HepG2 (cell line): ENCODE results near the gene JADE2. TPM values are rescaled to one million over a fixed set of nuclear protein-coding genes. Genes with fewer than 3 reads are reported as not detected.

ENCODE experiments used
- ATAC-seq: fragments of 200-7000 bp; cut with Tn5 transposase; 3 replicates; pipeline ENCODE4 v1.9.1; 2020; ENCODE audit warnings: mild to moderate bottlenecking, moderate library complexity
- BruUV-seq: library from RNA; stranded (reverse); fragments of 400-500 nt; replicated peaks from 2 replicates; lab custom pipeline; 2021; lab: Mats Ljungman, UMichigan
- CTCF ChIA-PET: fragments of 300-600 bp; formaldehyde crosslinking; extraction: SDS; loops from one replicate; lab custom pipeline; 2021; ENCODE audit warnings: low total read pairs, inconsistent platforms, low intra/inter-chr PET ratio; lab: Yijun Ruan, JAX
- POLR2A ChIA-PET: fragments of 350-600 bp; sonication (Branson Sonifier 250); formaldehyde crosslinking; loops from one replicate; lab custom pipeline; 2020; ENCODE audit warnings: antibody characterized with exemption, inconsistent platforms; lab: Yijun Ruan, JAX
- DNase-seq: peaks from one replicate; pipeline ENCODE4 v3.0.0-alpha.2; 2015; ENCODE audit warnings: low spot score
- FAIRE-seq: peaks from 3 replicates; lab custom pipeline; 2011; peaks lifted over from hg19 to GRCh38; lab: Jason Lieb, UNC
- H2AFZ ChIP-seq: one replicate; pipeline ENCODE4 v1.6.1; 2011; ENCODE audit warnings: low read length, inconsistent platforms
- H3K27ac ChIP-seq: fragments of 300-600 bp; 3 replicates; pipeline ENCODE4 v1.8.0; 2011; ENCODE audit warnings: mixed run types, mild to moderate bottlenecking, mixed read lengths, low read length, inconsistent platforms; ENCODE audit not compliant: insufficient read depth; ENCODE audit errors: extremely low read length
- H3K27me3 ChIP-seq, 2 experiments: fragments of 200-600 bp in 1 of 2; 2 replicates in 1 of 2; 3 replicates in 1 of 2; pipeline versions ENCODE4 v1.6.0 to v1.8.0; 2011; ENCODE audit warnings: low read length in 2 of 2, mild to moderate bottlenecking in 2 of 2, moderate library complexity in 2 of 2, inconsistent platforms in 1 of 2; ENCODE audit not compliant: insufficient read depth in 2 of 2, control insufficient read depth in 1 of 2
- H3K36me3 ChIP-seq, 2 experiments: fragments of 200-600 bp in 1 of 2; replicated peaks in 1 of 2; 2 replicates in 1 of 2; 3 replicates in 1 of 2; pipeline versions ENCODE4 v1.5.1 to v1.8.0; 2011; ENCODE audit warnings: low read length in 2 of 2, inconsistent platforms in 1 of 2; ENCODE audit not compliant: insufficient read depth in 2 of 2, control insufficient read depth in 1 of 2
- H3K4me1 ChIP-seq: 2 replicates; pipeline ENCODE4 v1.5.1; 2012; ENCODE audit warnings: low read length, inconsistent platforms; ENCODE audit not compliant: insufficient read depth
- H3K4me2 ChIP-seq: 2 replicates; pipeline ENCODE4 v1.6.0; 2011; ENCODE audit warnings: low read depth, low read length, inconsistent platforms
- H3K4me3 ChIP-seq, 3 experiments: fragments of 200-600 bp in 1 of 3; sonication (generic), shearing (Covaris generic) in 1 of 3; replicated peaks in 1 of 3; 2 replicates each; pipeline ENCODE4 v1.5.1; 2011 to 2016; ENCODE audit warnings: low read length in 3 of 3, inconsistent platforms in 2 of 3, low read depth in 2 of 3, mild to moderate bottlenecking in 2 of 3, control low read depth in 1 of 3, mixed read lengths in 1 of 3; ENCODE audit not compliant: insufficient read depth in 1 of 3
- H3K79me2 ChIP-seq: one replicate; pipeline ENCODE4 v1.6.1; 2011; ENCODE audit warnings: low read length, inconsistent platforms; ENCODE audit not compliant: insufficient read depth
- H3K9ac ChIP-seq: 2 replicates; pipeline ENCODE4 v1.6.0; 2011; ENCODE audit warnings: mild to moderate bottlenecking, low read depth, low read length, inconsistent platforms; ENCODE audit not compliant: insufficient read depth
- H3K9me3 ChIP-seq: 2 replicates; pipeline ENCODE4 v1.5.1; 2012; ENCODE audit warnings: mild to moderate bottlenecking, low read length
- H4K20me1 ChIP-seq: 2 replicates; pipeline ENCODE4 v1.6.0; 2011; ENCODE audit warnings: inconsistent platforms, mild to moderate bottlenecking, low read length, moderate library complexity; ENCODE audit not compliant: insufficient read depth
- CEBPB ChIP-seq: IDR thresholded peaks from 2 replicates; pipeline ENCODE4 v1.6.1; 2011; ENCODE audit warnings: low read depth, low read length, improper control_type of control experiment, borderline replicate concordance
- KMT2B ChIP-seq: IDR thresholded peaks from 2 replicates; pipeline ENCODE4 v1.6.1; 2016; ENCODE audit warnings: missing genetic modification reagents, missing compliant biosample characterization
- NBN ChIP-seq: fragments of 450-650 bp; conservative IDR thresholded peaks from 2 replicates; pipeline ENCODE4 v1.6.1; 2017
- NR2F2 ChIP-seq: IDR thresholded peaks from 2 replicates; pipeline ENCODE4 v1.6.1; 2012; ENCODE audit warnings: low read depth, inconsistent platforms, borderline replicate concordance
- SNAI1 ChIP-seq: sonication (generic); formaldehyde crosslinking; IDR thresholded peaks from 2 replicates; pipeline ENCODE4 v1.5.0; 2020; ENCODE audit warnings: mild to moderate bottlenecking, missing genetic modification reagents, borderline replicate concordance
- TBX2 ChIP-seq: sonication (generic); formaldehyde crosslinking; IDR thresholded peaks from 2 replicates; pipeline ENCODE4 v1.5.0; 2020; ENCODE audit warnings: missing genetic modification reagents, mild to moderate bottlenecking, borderline replicate concordance
- ZNF34 ChIP-seq: sonication (generic); formaldehyde crosslinking; IDR thresholded peaks from 2 replicates; pipeline ENCODE4 v1.4.0; 2020; ENCODE audit warnings: mild to moderate bottlenecking, missing genetic modification reagents, borderline replicate concordance
- ZNF572 ChIP-seq: sonication (generic); formaldehyde crosslinking; IDR thresholded peaks from 2 replicates; pipeline ENCODE4 v1.5.1; 2020; ENCODE audit warnings: mild to moderate bottlenecking, missing genetic modification reagents
- WGBS: methylation state at CpG from one replicate; pipeline ENCODE4 v1.1.6; 2017; ENCODE audit warnings: low lambda C conversion rate; 5-methylcytosine and 5-hydroxymethylcytosine counted together
- in situ Hi-C: cut with HindIII; loops from 2 replicates; pipeline ENCODE4 v1.10.0; 2017; ENCODE audit warnings: low pct_unique_long_range_greater_than_20kb; ENCODE audit not compliant: extremely low pct_ligation_motif_present
- intact Hi-C: fragments of 100-400 bp; cut with micrococcal nuclease; formaldehyde crosslinking; loops from one replicate; pipeline ENCODE4 v1.10.0; 2022; ENCODE audit not compliant: unreplicated experiment
- polyA plus RNA-seq, 8 experiments: library from polyadenylated mRNA; depleted of rRNA in 3 of 8; stranded (reverse) in 7 of 8; unstranded in 1 of 8; fragments of >200 nt; fragmentation: Illumina TruSeq in 4 of 8; extraction: Trizol in 4 of 8; gene quantifications; 2 replicates each; pipeline versions ENCODE4 v1.2.1 to v1.2.3, GENCODE V29; 2011 to 2016; ENCODE audit warnings: low read depth in 4 of 8, missing spikeins in 1 of 8, mixed read lengths in 1 of 8; ENCODE audit not compliant: insufficient read depth in 1 of 8
- total RNA-seq, 5 experiments: library from RNA; depleted of rRNA; stranded (reverse); fragments of >200 nt; fragmentation: Illumina TruSeq; extraction: Trizol; gene quantifications; 2 replicates each; pipeline ENCODE4 v1.2.3, GENCODE V29; 2016; ENCODE audit warnings: low read depth in 1 of 5
- TF ChIP-seq, protein P1 (sequence below): IDR thresholded peaks from 2 replicates; pipeline ENCODE4 v1.6.1; 2016; ENCODE audit warnings: missing biosample characterization, missing genetic modification reagents, low read depth
- TF ChIP-seq, protein P2 (sequence below): sonication (generic); formaldehyde crosslinking; IDR thresholded peaks from 2 replicates; pipeline ENCODE4 v1.5.1; 2020; ENCODE audit warnings: mild to moderate bottlenecking, missing genetic modification reagents, borderline replicate concordance

The JADE2 gene
- total and polyA plus RNA-seq, 2 of the 13 experiments (the other 11 are each of a cell fraction or from before 2014, with no cell fraction given), result 7.5 to 15.1 TPM

DNA sequence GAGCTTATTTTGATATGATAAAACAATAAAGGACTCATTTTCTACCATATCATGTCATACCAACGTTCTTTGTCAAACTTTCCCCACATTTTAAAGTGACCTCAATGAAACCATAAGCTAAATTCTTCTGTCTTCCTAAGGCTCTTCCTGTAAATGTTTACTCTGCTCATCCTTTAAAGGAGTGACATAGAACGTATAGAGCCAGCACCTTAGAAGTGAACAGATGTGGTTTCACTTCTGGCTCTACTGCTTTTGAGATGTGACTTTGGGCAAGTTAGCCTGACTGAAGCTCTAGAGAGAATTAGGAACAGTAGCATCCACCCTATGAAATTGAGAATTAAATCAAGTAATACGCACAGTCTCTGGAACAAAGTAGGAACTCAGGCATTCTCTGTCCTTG, 83.1 kb downstream of the JADE2 start:
- no TSS peak for BruUV-seq
- H2AFZ ChIP-seq, result no peak overlapping the region
- DNase-seq, result no peak
- intact Hi-C loops (no loop called here), in situ Hi-C loops (no loop called here)
- no peaks in the 10 kb centered on the region for H4K20me1 ChIP-seq
- POLR2A ChIA-PET, result interaction anchor here (0.7 to 1.1 kb wide), 2 partner anchors 37 to 145 kb away, joined by 3 to 4 read pairs; no protein-coding TSS in a partner anchor
- H3K79me2 ChIP-seq, result no peaks in the 10 kb centered on the region
- ATAC-seq, result no peak
- no peaks in the 10 kb centered on the region for H3K27me3 ChIP-seq
- H3K36me3 ChIP-seq, result peaks cover 12 to 70% of the 10 kb centered on the region in 2 experiments
- peak; percentile 4 for FAIRE-seq
- CTCF ChIA-PET, result no interaction called here
- H3K27ac ChIP-seq, result no peak overlapping the region
- peaks cover 12% of the 10 kb centered on the region; the same call in 1 of the 2 replicates for H3K4me1 ChIP-seq
- 94% methylated on average over 3 of the region's 3 CpGs for WGBS
- H3K9ac ChIP-seq, result no peak overlapping the region
- H3K4me3 ChIP-seq, result no peak overlapping the region
- no peak overlapping the region for H3K4me2 ChIP-seq
- H3K9me3 ChIP-seq, result no peaks in the 10 kb centered on the region
- TF ChIP-seq NBN (no peak), KMT2B (CRISPR knock-in tag) (no peak), ZNF34 (CRISPR knock-in tag) (no peak), SNAI1 (no peak), CEBPB (no peak), ZNF572 (no peak), NR2F2 (no peak), TBX2 (no peak)
- TF ChIP-seq, protein P1, sequence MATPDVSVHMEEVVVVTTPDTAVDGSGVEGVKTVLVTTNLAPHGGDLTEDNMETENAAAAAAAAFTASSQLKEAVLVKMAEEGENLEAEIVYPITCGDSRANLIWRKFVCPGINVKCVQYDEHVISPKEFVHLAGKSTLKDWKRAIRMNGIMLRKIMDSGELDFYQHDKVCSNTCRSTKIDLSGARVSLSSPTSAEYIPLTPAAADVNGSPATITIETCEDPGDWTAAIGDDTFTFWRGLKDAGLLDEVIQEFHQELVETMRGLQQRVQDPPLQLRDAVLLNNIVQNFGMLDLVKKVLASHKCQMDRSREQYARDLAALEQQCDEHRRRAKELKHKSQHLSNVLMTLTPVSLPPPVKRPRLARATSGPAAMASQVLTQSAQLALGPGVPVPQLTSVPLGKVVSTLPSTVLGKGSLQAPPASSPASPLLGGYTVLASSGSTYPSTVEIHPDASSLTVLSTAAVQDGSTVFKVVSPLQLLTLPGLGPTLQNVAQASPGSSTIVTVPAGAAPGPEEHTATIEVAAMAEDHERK (CRISPR knock-in tag), result no peak
- TF ChIP-seq, protein P2, sequence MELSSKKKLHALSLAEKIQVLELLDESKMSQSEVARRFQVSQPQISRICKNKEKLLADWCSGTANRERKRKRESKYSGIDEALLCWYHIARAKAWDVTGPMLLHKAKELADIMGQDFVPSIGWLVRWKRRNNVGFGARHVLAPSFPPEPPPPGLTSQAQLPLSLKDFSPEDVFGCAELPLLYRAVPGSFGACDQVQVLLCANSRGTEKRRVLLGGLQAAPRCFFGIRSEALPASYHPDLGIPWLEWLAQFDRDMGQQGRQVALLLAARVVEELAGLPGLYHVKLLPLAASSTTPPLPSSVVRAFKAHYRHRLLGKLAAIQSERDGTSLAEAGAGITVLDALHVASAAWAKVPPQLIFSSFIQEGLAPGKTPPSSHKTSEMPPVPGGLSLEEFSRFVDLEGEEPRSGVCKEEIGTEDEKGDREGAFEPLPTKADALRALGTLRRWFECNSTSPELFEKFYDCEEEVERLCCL (CRISPR knock-in tag), result no peak
